NOMO-1 treated with dmso at 0.1 percent for 144 hours (cell line): ENCODE data around the gene NBPF26.
"Not testable (repeated sequence)": the region's sequence is repeated elsewhere in the genome, so short reads cannot be mapped to it uniquely, and the experiment has no call there.

Experiments
- DNase-seq: peaks from one replicate; lab custom pipeline; 2025; ENCODE audit not compliant: unreplicated experiment; lab: John Stamatoyannopoulos, UW

The NBPF26 gene

GRCh38 chr1:120850537-120851421, 127.0 kb downstream of the NBPF26 start:
- peak; percentile 65 for DNase-seq

DNA sequence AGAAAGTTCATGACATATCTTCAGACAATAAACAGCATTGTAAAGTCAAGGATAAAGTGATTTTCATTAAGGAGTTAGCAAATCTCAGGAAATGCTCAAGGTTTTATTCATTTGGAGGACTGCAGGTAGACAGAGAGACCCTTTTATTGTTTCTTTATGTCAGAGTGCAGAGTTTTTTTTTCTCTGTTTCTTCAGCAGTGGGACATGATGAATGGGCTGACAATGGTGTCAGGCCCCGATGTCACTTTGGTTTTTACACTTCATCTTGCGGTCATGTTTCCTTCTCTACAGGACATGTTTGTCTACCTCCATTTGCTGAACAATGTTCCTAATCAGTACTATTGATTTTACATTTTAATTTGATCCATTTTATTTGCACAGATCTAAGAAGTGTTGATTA, 134.4 kb downstream of the NBPF26 start:
- not testable (repeated sequence) for DNase-seq

DNA sequence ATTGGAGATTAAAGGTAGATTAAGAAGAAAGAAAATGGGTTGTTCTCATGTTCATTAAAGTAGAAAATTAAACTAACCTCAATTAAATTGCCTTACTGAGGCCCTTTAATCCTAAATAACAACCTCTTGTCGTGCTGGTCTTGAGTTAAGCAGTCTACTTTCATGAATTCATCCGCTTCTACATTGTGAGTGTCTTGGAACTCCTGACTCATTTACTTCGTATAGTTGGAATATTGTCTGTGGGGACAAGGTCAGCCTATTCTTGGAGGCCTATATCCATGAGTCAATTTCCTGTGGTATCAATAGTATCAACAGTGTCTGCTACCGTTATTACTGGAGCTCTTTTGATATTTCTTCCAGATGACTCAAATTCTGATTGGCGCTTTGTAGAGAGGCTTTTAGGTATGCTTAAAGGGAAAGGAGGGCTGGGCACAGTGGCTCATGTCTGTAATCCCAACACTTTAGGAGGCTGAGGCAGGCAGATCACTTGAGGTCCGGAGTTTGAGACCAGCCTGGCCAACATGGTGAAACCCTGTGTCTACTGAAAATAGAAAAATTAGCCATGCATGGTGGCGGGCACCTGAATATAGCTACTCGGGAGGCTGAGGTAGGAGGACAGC, 136.0 kb downstream of the NBPF26 start:
- not testable (repeated sequence) for DNase-seq

GRCh38 chr1:120878206-120878605, 154.5 kb downstream of the NBPF26 start:
- not testable (repeated sequence) for DNase-seq

GRCh38 chr1:120880056-120880455, 156.3 kb downstream of the NBPF26 start:
- not testable (repeated sequence) for DNase-seq

GRCh38 chr1:120881934-120882333, 158.2 kb downstream of the NBPF26 start:
- not testable (repeated sequence) for DNase-seq
